Measurements from ENCODE around the gene CYP19A1.
A peak's percentile ranks its signal among the peaks of the same experiment; 100 is the strongest.

The CYP19A1 gene

DNA sequence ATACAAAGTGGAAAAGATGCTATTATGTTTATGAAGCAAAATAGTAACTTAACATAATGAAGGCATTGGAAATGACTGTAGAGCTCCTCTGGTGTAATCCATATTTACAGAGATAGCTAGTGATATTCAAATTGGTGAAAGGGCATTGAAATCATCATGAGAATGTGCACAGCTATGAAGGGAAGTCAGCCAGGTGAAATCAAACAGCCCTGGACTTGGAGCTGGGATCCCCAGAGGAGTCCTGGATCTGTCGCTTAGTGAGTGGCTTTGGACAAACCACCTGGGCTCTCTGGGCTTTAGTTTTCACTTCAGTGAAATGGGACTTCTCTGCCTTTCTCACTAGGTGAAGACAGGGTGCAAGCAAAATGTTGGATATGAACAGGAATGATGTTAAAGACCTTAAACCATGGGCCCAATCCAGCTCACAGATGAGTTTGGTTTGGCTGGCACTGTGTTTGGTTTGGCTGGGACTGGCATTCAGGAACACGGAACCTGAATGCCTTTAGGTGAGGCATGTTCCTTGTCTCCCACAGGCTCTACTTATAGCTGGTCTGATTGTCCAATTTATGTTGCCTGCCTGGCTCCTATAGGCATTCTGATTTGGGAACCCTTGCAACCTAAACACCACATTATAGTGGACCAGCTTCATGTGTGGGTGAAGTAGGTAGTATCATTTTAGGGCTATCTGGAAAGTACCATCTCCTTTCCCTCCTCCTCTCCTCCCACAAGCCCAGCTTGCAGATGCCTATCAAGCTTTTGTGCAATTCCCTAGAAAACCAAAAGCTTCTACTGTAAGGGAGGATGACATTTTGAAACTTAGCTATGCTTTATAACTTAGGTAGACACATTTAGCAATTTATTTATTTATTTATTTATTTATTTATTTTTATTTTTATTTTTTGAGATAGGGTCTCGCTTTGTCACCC lies 133.1 kb downstream of the CYP19A1 start:
- H3K4me1 Mint-ChIP-seq = no peaks in the 10 kb centered on the region
- H3K4me3 Mint-ChIP-seq = no peak overlapping the region
- ATAC-seq (no peak), DNase-seq (ENCODE audit: low spot score in 2 of 2) (no peak)
- H3K9me3 Mint-ChIP-seq = no peaks in the 10 kb centered on the region
- no peaks in the 10 kb centered on the region for H3K36me3 Mint-ChIP-seq
- no peak overlapping the region for H3K27ac Mint-ChIP-seq

- Mint-ChIP-seq H3K9me3 (no peaks in the 10 kb centered on the region), H3K27ac (no peak overlapping the region), H3K36me3 (no peaks in the 10 kb centered on the region), H3K4me1 (no peaks in the 10 kb centered on the region), H3K4me3 (no peak overlapping the region)
- ATAC-seq = no peak
- DNase-seq (ENCODE audit: low spot score in 2 of 2) = no peak
Measured at GRCh38 chr15:51203797-51204196, 134.6 kb downstream of the CYP19A1 start.

DNA sequence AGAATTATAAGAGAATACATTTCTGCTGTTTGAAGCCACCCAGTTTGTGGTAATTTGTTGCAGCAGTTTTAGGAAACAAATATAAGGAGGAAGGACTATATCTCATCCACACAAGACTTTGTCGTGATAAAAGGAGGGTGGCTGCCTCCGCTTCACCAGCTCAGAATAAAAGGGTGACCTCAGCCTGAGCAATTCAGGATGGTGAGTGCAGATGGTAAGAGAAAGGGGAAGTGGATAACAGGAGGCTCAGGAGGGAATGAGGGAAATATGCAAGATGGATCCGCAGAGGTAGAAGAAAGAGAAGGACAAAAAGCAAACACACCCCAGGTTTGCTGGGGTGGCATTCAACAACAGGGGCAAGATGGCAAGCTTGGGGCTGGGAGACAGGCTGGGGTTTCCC lies 135.6 kb downstream of the CYP19A1 start:
- DNase-seq (ENCODE audit: low spot score in 2 of 2) (no peak), ATAC-seq (no peak)
- Mint-ChIP-seq H3K4me1 (no peaks in the 10 kb centered on the region), H3K36me3 (no peaks in the 10 kb centered on the region), H3K4me3 (no peak overlapping the region), H3K27ac (no peak overlapping the region), H3K9me3 (no peaks in the 10 kb centered on the region)

DNA sequence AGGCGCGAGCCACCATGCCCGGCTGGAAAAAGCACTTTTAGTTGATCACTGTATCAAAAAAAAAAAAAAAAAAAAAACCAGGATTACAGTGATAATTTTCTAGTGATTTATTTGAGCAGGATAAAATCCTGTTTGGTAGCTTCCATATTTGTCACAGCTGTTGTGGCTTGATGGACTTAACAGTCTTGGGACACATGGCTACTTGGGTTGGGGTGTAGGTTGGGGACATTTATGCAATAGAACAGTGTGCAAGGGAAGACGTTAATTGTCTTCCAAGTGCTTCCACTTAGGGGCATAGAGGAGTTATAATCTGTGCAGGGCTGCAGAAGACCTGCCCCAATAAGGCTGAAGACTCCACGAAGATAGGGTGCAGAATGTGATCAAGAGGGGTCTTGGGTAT lies 136.8 kb downstream of the CYP19A1 start:
- Mint-ChIP-seq H3K36me3 (no peaks in the 10 kb centered on the region), H3K4me3 (no peak overlapping the region), H3K27ac (no peak overlapping the region), H3K4me1 (no peaks in the 10 kb centered on the region), H3K9me3 (no peaks in the 10 kb centered on the region)
- ATAC-seq = no peak
- DNase-seq (ENCODE audit: low spot score in 2 of 2) = no peak

- Mint-ChIP-seq H3K36me3 (no peaks in the 10 kb centered on the region), H3K4me1 (no peaks in the 10 kb centered on the region), H3K4me3 (no peak overlapping the region), H3K27ac (no peak overlapping the region), H3K9me3 (no peaks in the 10 kb centered on the region)
- ATAC-seq = no peak
- no peak for DNase-seq (ENCODE audit: low spot score in 2 of 2)
Measured at GRCh38 chr15:51200792-51201191, 137.6 kb downstream of the CYP19A1 start.

DNA sequence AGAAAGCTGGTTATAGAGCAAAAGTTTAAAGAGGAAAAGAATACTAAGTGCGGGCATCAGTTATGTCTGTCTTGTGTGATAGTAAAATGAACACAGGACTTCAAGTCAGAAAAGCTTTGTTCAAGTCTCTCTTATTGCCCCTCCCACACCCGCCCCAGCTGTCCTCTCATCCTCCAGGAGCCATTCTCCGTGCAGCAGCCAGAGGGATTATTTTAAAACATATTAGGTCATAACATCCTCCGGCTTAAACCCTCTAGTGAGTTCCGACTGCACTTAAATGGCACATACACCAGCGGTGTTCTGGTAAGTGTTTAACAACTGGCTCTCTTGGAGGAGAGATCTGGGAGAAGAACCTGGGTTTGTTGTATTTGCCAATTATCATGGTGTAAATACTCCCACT lies 138.9 kb downstream of the CYP19A1 start:
- Mint-ChIP-seq H3K27ac (no peak overlapping the region), H3K36me3 (no peaks in the 10 kb centered on the region), H3K4me1 (no peaks in the 10 kb centered on the region), H3K9me3 (no peaks in the 10 kb centered on the region), H3K4me3 (no peak overlapping the region)
- DNase-seq (ENCODE audit: low spot score in 2 of 2) (no peak), ATAC-seq (no peak)

DNA sequence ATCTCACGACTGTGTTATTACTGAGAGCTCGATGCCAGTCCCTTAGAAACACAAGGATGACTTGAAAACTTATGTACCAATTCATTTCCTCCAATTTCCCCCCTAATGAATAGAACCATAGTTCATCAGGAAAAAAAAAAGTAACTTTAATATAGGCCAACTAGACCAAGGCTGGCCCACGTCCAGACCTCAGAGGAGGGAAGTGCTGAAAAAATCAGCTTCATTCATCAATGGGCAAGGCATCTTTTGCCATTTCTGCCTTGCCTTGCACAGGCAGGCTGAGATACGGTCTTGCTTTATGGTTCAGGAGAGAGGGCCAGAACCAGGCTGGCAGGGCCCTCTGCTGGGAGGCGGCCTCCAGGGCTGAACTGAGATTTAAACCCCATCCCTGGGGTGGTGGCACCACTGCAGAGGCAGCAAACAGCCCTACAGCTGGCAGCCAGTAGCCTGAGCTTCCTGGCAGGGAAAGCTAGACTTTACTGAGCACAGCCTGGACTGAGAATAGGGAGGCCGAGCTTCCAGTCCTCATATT lies 139.6 kb downstream of the CYP19A1 start:
- Mint-ChIP-seq H3K9me3 (no peaks in the 10 kb centered on the region), H3K4me3 (no peak overlapping the region), H3K27ac (no peak overlapping the region), H3K4me1 (no peaks in the 10 kb centered on the region), H3K36me3 (no peaks in the 10 kb centered on the region)
- ATAC-seq = peak; percentile 36
- no peak for DNase-seq (ENCODE audit: low spot score in 2 of 2)

DNA sequence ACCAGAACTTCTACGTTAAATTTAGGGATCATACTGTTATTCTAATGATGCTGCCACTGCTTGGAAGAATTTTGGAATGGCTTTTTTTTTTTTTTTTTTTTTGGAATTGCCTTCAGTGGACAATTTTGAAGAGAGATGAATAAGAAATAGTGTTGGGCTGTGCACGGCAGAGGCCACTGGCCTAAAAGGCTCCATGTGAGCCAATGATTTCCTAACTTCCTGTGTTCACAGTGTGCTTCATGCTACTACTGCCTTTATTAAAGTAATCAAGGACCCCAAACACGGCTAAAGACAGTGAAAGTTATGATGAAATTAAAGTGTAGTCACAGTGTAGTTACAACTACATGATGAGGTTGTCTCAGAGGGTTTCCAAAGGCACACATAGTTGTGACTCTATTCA lies 142.9 kb downstream of the CYP19A1 start:
- Mint-ChIP-seq H3K9me3 (no peaks in the 10 kb centered on the region), H3K4me3 (no peak overlapping the region), H3K27ac (no peak overlapping the region), H3K4me1 (no peaks in the 10 kb centered on the region), H3K36me3 (no peaks in the 10 kb centered on the region)
- DNase-seq (ENCODE audit: low spot score in 2 of 2) = no peak
- no peak for ATAC-seq

DNA sequence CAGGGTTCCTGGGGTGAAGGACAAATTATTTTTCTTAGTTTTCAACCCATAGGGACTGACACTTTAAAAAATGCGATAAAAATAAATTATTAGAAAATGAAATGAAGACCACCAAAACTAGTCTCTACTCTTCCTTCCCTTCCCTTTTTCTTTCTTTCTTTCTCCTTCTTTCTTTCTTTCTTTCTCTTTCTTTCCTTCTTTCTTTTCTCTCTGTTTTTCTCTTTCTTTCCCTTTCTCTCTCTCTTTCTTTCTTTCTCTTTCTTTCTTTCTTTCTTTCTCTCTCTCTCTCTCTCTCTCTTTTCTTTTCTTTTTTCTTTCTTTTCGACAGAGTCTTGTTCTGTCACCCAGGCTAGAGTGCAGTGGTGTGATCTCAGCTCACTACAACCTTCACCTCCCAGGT lies 144.4 kb downstream of the CYP19A1 start:
- no peaks in the 10 kb centered on the region for H3K9me3 Mint-ChIP-seq
- H3K27ac Mint-ChIP-seq = no peak overlapping the region
- H3K4me3 Mint-ChIP-seq = no peak overlapping the region

DNA sequence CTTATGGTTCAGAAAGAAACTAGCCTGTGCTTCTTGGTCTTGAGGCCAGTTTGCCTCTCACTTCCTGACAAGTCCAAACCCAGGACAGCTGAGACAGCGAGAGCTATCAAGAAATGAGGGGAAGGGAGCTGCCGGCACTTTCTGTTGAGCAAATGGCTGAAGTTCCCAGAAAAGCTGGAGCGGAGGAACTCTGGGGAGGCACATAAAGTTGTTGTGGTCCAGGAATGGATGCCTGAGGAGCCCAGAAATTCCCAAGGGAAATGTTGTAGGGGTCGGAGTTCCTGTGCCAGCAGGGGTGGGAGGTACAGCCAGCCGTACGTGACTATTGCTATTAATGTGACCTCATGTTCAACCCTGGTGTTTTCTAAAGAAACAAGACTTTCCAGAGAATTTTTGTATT lies 144.9 kb downstream of the CYP19A1 start:
- Mint-ChIP-seq H3K4me3 (no peak overlapping the region), H3K36me3 (no peaks in the 10 kb centered on the region)
- no peak for ATAC-seq

More for the DNA sequence above, 144.4 kb downstream of the CYP19A1 start:
- ATAC-seq (no peak), DNase-seq (ENCODE audit: low spot score in 2 of 2) (no peak)
- Mint-ChIP-seq H3K36me3 (no peaks in the 10 kb centered on the region), H3K4me1 (no peaks in the 10 kb centered on the region)

DNA sequence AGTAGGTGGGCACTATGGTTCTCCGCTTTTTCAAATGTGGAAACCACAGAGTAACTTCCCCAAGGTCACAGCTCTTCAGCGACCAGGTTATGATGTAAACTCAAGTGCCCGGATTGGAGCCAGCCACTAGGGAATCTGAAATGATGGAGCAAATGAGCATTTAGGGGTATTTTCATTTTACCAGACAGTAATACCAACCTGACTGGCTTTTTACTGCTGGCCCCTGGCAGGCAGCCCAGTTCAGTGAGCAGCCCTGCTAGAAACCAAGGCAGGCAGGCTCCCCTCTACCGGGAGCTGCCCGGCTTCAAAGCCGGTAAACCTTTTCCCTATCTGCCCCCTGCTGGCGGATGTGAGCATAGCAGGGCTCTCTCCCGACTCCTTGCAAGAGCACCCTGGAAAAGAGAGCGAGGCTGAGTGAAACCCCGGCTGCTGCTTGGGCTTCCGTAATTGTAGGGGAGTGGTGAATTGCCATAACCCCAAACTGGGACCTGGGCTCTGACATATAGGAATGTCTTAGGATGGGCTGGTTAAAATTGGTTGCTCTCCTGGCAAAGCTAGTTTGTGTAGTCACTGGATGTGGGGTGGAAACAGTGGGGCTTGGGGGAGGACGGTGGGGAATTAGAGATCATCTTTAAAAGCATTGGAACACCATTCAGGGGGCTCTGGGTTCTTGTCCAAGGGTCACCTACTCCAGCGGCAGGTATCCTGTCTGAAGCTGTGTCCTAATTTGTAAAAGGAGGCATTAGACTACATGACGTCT lies 145.7 kb downstream of the CYP19A1 start:
- H3K4me3 Mint-ChIP-seq = no peak overlapping the region
- H3K27ac Mint-ChIP-seq = no peak overlapping the region
- H3K9me3 Mint-ChIP-seq = no peaks in the 10 kb centered on the region
- DNase-seq (ENCODE audit: low spot score in 2 of 2) (peak; percentile 71 to 90), ATAC-seq (peak; percentile 61)
- no peaks in the 10 kb centered on the region for H3K36me3 Mint-ChIP-seq
- no peaks in the 10 kb centered on the region for H3K4me1 Mint-ChIP-seq

More for the DNA sequence above, 144.9 kb downstream of the CYP19A1 start:
- Mint-ChIP-seq H3K4me1 (no peaks in the 10 kb centered on the region), H3K27ac (no peak overlapping the region), H3K9me3 (no peaks in the 10 kb centered on the region)
- no peak for DNase-seq (ENCODE audit: low spot score in 2 of 2)

GRCh38 chr15:51191766-51192165 lies 146.6 kb downstream of the CYP19A1 start:
- ATAC-seq (no peak), DNase-seq (ENCODE audit: low spot score in 2 of 2) (no peak)
- Mint-ChIP-seq H3K4me1 (no peaks in the 10 kb centered on the region), H3K36me3 (no peaks in the 10 kb centered on the region), H3K27ac (no peak overlapping the region), H3K9me3 (no peaks in the 10 kb centered on the region), H3K4me3 (no peak overlapping the region)

- H3K4me3 Mint-ChIP-seq = no peak overlapping the region
- DNase-seq (ENCODE audit: low spot score in 2 of 2) = no peak
- no peaks in the 10 kb centered on the region for H3K9me3 Mint-ChIP-seq
- no peak for ATAC-seq
- H3K27ac Mint-ChIP-seq = no peak overlapping the region
- H3K4me1 Mint-ChIP-seq = no peaks in the 10 kb centered on the region
- H3K36me3 Mint-ChIP-seq = no peaks in the 10 kb centered on the region
Measured at GRCh38 chr15:51191072-51191670, 147.2 kb downstream of the CYP19A1 start.

GRCh38 chr15:51190424-51191068 lies 147.8 kb downstream of the CYP19A1 start:
- H3K4me1 Mint-ChIP-seq = no peaks in the 10 kb centered on the region
- no peak overlapping the region for H3K4me3 Mint-ChIP-seq
- H3K36me3 Mint-ChIP-seq = no peaks in the 10 kb centered on the region
- ATAC-seq (no peak), DNase-seq (ENCODE audit: low spot score in 2 of 2) (no peak)
- H3K9me3 Mint-ChIP-seq = no peaks in the 10 kb centered on the region
- H3K27ac Mint-ChIP-seq = no peak overlapping the region
